HUES6 (cell line): Measurements from ENCODE around the gene PRDX1.

Source experiments
- H3K27ac ChIP-seq: 2 replicates; pipeline ENCODE4 v1.7.0; 2013; ENCODE audit warnings: low read depth, mild to moderate bottlenecking, low read length, inconsistent platforms
- H3K27me3 ChIP-seq: 2 replicates; pipeline ENCODE4 v1.6.1; 2013; ENCODE audit warnings: low read length; ENCODE audit not compliant: control insufficient read depth, insufficient read depth
- H3K36me3 ChIP-seq: 2 replicates; pipeline ENCODE4 v1.6.1; 2013; ENCODE audit warnings: low read length; ENCODE audit not compliant: control insufficient read depth, insufficient read depth
- H3K4me1 ChIP-seq: 2 replicates; pipeline ENCODE4 v1.6.1; 2013; ENCODE audit warnings: low read length; ENCODE audit not compliant: control insufficient read depth, insufficient read depth
- H3K4me3 ChIP-seq: 2 replicates; pipeline ENCODE4 v1.5.1; 2013; ENCODE audit warnings: low read depth, low read length
- H3K9ac ChIP-seq: one replicate; pipeline ENCODE4 v1.6.1; 2013; ENCODE audit warnings: mild to moderate bottlenecking, low read length
- H3K9me3 ChIP-seq: 2 replicates; pipeline ENCODE4 v1.6.1; 2013; ENCODE audit warnings: low read depth, low read length; ENCODE audit not compliant: control insufficient read depth, insufficient read depth

The PRDX1 gene

DNA sequence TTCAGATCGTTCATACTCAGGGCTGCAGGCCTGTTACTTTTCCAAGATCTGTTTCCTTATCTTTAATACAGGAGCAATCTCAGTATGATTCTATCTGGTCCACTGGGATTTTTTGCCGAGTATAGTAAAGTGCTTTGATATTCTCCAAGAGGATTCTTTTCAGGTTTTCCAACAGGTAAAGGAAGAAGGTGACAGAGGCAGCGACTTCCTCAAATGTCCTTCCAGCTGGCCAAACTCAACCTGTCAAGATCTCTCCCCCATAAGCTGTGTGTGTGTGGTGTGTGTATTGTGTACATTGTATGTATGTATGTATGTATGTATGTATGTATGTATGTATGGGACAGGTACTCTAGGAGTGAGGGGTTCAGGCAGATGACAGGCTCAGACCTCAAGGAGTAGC lies 30.0 kb upstream of the PRDX1 start:
- no peak overlapping the region for H3K27ac ChIP-seq
- no peaks in the 10 kb centered on the region for H3K9me3 ChIP-seq
- H3K9ac ChIP-seq = peak overlapping the region; percentile 85
- H3K4me3 ChIP-seq = peak overlapping the region; percentile 88
- no peaks in the 10 kb centered on the region for H3K27me3 ChIP-seq
- H3K4me1 ChIP-seq = peaks cover 11% of the 10 kb centered on the region
- H3K36me3 ChIP-seq = peaks cover 40% of the 10 kb centered on the region

DNA sequence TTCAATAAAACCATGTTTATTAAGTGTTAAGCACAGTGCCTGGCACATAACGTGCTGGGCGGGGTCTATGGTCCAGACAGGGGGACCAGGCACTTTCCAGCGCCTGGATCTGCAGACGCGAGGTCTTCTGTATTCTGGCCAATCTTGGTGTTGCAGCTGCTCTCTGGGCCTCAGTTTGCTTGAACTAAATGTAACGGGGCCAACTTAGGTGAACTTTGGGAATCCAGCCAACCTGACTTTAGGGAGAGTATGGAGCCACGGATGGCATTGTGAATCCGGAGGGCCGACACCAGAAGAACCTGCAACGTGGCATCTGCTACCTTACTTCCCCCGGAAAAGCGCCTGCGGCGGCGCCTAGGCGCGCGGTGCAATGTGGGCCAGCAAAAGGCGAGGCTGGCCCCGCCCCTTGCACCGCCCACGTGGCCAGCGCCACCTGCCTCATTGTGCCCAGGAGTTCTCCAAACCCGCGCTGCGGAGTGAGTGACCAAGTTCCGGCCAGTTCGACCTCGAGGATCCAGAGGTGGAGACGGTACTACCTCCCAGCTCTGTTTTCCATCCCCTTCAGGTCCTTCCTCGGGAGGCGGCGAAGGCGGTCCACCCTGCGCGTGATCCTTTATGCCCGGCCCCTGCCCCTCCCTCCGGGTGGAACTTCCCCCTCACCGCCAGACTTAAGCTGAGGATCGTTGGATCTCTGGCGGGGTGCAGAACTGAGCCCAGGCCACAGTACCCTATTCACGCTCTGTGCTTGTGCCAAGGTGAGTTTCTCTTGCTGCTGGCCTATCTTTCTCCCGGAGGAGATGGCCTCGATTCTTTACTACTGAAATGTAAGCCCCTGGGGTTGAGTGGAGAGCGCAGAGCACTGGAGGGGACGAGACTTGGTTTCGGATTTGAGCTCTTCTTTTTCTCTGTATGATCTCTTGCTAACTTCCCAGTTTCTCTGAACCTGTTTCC lies 29.0 kb upstream of the PRDX1 start, which contains the start of gene AKR1A1:
Gene AKR1A1, plus strand, starts transcription at position 426 of the 951 bp plus-strand sequence. CDS start 10,969 bp downstream, outside the sequence.
- Histone ChIP-seq H3K36me3 (peaks cover 34% of the 10 kb centered on the region), H3K27ac (peak within 1 kb of the TSS; percentile 54), H3K9ac (peak within 1 kb of the TSS; percentile 85), H3K27me3 (no peaks in the 10 kb centered on the region), H3K9me3 (no peaks in the 10 kb centered on the region), H3K4me1 (peaks cover 11% of the 10 kb centered on the region), H3K4me3 (peak within 1 kb of the TSS; percentile 88)

DNA sequence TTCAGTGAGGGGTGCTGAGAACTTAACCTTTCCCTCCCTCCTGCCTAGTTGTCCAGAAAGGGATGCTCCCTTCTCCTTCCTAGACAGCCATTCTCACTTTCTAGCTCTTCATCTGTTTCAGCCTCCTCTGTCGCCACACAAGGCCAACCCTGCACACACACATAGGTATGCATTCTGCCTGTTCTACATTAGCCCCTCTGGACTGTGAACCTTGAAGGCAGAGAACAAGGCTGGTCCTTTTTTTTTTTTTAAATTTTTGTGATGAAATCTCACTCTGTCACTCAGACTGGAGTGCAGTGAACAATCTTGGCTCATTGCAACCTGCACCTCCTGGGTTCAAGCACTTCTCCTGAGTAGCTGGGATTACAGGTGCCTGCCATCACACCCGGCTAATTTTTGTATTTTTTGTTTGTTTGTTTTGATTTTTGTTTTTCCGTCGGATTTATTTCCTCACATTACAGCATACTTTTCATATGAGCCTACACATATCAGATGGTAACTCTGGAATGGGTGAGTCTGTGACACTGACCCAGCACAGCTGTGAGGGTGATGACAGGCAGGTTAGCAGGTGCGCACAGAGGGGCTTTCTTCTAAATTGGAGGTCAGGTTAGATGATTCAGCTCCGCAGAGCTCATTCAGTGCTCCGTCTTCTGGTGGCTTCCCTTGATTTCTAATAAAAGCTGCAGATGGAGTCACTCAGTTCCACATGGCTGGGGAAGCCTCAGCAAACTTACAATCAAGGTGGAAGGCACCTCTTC lies 24.0 kb upstream of the PRDX1 start:
- no peaks in the 10 kb centered on the region for H3K27me3 ChIP-seq
- H3K9me3 ChIP-seq = no peaks in the 10 kb centered on the region
- no peak overlapping the region for H3K27ac ChIP-seq
- H3K36me3 ChIP-seq = no peaks in the 10 kb centered on the region
- H3K9ac ChIP-seq = no peak overlapping the region
- H3K4me1 ChIP-seq = peaks cover 16% of the 10 kb centered on the region
- no peak overlapping the region for H3K4me3 ChIP-seq

DNA sequence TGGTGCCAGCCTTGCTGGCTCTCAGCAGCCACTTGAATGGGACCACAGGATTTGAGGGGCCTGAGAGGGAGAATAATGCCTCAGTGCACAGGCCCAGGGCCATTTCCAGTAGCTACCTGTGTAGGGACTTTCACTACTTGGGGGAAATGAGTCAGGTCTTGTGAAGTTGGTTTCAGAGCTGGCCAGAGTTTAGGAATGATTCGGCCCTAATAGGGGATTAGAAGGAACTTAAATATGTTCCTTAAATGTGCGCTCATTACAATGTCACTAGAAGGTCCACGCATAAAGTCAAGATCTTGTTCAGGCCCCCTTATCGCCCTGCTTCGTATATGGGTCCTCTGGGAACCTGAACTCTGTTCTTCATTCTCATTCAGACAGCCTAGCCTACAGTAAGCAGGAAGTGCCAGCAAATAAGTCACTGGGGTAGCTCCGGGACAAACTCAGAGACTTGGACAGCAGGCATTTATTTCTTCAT lies 23.4 kb upstream of the PRDX1 start:
- Histone ChIP-seq H3K27ac (no peak overlapping the region), H3K4me3 (no peak overlapping the region), H3K36me3 (no peaks in the 10 kb centered on the region), H3K4me1 (peaks cover 13% of the 10 kb centered on the region), H3K9me3 (no peaks in the 10 kb centered on the region), H3K27me3 (no peaks in the 10 kb centered on the region), H3K9ac (no peak overlapping the region)

DNA sequence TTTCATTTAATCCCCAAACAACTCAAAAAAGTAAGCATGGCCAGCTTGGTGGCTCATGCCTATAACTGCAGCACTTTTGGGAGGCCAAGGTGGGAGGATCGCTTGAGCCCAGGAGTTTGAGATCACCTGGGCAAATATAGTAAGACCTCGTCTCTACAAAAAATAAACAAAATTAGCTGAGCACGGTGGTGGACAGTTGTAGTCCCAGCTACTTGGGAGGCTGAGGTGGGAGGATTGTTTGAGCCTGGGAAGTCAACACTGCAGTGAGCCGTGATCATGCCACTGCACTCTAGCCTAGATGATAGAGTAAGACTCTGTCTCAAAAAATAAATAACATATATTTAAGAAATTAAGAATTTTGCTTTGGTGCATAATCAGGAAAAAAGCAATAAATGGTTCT lies 22.8 kb upstream of the PRDX1 start:
- no peaks in the 10 kb centered on the region for H3K9me3 ChIP-seq
- no peak overlapping the region for H3K9ac ChIP-seq
- H3K4me3 ChIP-seq = no peak overlapping the region
- H3K27ac ChIP-seq = no peak overlapping the region
- no peaks in the 10 kb centered on the region for H3K36me3 ChIP-seq
- no peaks in the 10 kb centered on the region for H3K27me3 ChIP-seq
- H3K4me1 ChIP-seq = peaks cover 13% of the 10 kb centered on the region

DNA sequence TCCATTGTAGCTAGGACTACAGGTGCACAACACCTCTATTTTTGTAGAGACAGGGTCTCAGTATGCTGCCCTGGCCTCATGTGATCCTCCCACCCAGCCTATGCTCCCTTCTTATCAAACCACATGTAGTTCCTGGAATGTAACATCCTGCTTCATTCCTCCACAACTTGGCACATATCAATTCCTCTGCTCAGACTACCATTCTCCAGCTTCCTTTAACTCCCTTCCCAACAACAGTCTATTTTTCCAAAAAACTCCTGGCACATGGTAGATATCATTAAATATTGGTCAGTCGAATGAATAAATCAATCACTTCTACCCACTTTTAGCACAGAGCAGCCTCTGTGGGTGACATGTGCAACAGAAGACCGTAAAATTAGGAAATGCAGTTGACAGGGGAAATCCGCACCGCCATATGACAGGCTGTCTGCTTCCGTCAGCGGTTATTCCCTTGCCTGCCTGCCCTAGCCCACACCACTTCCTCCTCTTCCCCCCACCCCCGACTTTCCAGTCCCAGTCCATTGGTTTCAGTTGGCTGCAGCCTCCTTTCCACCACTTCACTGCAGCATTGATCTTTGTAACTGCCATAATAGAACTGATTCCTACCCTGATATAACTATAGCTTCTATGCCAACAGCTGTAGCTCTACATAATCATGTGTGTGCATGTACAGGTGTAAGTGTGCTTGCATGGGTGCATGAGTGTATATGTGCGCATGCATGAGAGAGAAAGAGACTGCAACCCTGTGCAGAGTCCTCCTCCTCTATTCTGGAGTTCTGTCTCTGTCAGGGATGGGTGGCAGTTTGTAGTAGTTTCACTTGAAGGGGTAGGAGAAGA lies 22.1 kb upstream of the PRDX1 start:
- peaks cover 13% of the 10 kb centered on the region for H3K4me1 ChIP-seq
- H3K4me3 ChIP-seq = no peak overlapping the region
- H3K27ac ChIP-seq = no peak overlapping the region
- H3K36me3 ChIP-seq = no peaks in the 10 kb centered on the region
- no peaks in the 10 kb centered on the region for H3K9me3 ChIP-seq
- no peaks in the 10 kb centered on the region for H3K27me3 ChIP-seq
- no peak overlapping the region for H3K9ac ChIP-seq

DNA sequence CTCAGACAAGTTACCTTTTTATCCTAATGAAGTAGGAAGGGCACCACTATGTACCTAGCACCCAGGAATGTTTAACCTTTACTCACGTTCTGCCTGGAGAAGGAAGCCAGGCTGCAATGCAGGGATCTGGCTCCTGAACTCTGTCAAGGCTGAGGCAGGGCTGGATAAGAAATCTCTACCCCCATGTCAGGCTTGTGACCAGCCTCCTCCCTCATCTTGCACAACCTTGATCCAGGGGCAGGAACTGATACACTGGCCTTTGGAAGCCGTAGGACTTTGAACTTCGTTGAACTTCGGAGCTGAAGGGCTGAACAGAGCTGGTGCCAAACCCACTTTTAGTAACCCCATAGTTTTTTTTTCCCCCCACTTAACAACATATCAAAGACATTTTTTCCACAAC lies 20.9 kb upstream of the PRDX1 start:
- no peaks in the 10 kb centered on the region for H3K27me3 ChIP-seq
- no peaks in the 10 kb centered on the region for H3K9me3 ChIP-seq
- no peak overlapping the region for H3K27ac ChIP-seq
- no peak overlapping the region for H3K9ac ChIP-seq
- no peaks in the 10 kb centered on the region for H3K36me3 ChIP-seq
- H3K4me3 ChIP-seq = no peak overlapping the region
- peaks cover 13% of the 10 kb centered on the region for H3K4me1 ChIP-seq

DNA sequence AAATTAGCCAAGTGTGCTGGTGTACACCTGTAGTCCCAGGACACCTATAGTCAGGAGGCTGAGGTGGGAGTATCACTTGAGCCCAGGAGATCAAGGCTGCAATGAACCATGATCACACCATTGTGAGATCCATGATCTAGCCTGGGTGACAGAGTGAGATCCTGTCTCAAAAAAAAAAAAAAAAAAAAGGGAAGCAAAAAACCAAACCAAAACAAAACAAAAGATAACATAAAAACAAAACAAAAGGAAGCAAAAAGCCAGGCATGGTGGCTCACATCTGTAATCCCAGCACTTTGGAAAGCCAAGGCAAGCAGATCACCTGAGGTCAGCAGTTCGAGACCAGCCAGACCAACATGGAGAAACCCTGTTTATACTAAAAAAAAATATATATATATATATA lies 19.5 kb upstream of the PRDX1 start:
- H3K36me3 ChIP-seq = no peaks in the 10 kb centered on the region
- peaks cover 17% of the 10 kb centered on the region for H3K4me1 ChIP-seq
- H3K4me3 ChIP-seq = no peak overlapping the region
- no peaks in the 10 kb centered on the region for H3K9me3 ChIP-seq
- H3K27me3 ChIP-seq = no peaks in the 10 kb centered on the region
- no peak overlapping the region for H3K27ac ChIP-seq
- no peak overlapping the region for H3K9ac ChIP-seq

DNA sequence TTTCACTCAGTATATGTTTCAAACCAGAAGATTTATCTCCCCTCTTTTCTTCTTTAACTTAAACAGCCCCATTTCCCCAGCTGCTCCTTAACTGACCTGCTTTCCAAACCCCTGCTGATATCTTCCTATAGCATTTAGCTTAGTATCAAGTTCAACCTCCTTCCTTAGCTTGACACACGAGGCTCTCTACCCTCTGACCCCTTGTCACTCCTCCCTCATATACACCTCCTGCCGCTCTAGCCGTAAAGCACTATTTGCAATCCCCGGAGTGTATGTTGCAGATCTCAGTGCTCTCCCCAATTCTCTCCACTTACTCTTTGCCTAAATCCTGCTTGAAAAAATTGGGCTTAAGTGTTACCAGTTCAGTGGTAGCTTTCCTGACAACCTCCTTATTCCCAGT lies 15.2 kb upstream of the PRDX1 start:
- peaks cover 4% of the 10 kb centered on the region; the same call in 1 of the 2 replicates for H3K4me1 ChIP-seq
- no peaks in the 10 kb centered on the region for H3K27me3 ChIP-seq
- H3K9ac ChIP-seq = no peak overlapping the region
- H3K4me3 ChIP-seq = no peak overlapping the region
- no peak overlapping the region for H3K27ac ChIP-seq
- H3K9me3 ChIP-seq = no peaks in the 10 kb centered on the region
- no peaks in the 10 kb centered on the region for H3K36me3 ChIP-seq

DNA sequence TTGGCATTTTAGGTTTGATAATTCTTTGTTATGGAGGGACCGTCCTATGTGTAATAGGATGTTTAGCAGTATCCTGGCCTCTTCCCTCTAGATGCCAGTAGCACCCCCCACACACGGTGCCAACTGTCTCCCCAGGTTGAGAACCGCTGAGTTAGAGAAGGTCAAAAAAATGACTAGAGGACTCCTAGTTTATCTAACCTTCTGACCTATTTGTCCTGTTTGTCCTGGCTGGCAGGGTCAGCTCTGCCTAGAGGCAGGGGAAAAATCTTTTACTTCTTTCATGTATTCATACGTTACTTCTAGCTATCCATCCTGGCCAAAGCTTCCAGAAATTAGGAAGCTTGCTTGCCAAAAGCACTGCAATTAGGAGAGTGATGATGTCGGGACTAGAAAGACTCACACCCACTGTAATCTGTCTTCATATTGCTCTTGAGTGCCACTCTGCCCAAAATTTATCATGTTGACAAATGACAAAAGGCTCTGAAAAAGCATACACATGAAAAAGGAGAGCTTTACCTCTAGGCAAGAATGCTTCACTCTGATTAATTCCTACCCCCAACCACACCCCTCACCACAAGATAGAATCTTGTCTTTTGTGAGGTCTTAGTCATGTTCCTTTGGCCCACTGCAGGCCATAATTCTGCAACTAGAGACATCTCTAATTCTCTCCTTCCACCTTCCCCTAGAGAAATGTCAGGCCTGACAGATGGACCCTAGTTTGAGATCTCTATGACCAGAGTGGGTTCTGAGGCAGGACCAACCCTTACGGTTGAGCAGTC lies 14.5 kb upstream of the PRDX1 start:
- no peak overlapping the region for H3K4me3 ChIP-seq
- no peak overlapping the region for H3K27ac ChIP-seq
- no peaks in the 10 kb centered on the region for H3K36me3 ChIP-seq
- no peaks in the 10 kb centered on the region for H3K27me3 ChIP-seq
- no peak overlapping the region for H3K9ac ChIP-seq
- peaks cover 4% of the 10 kb centered on the region; the same call in 1 of the 2 replicates for H3K4me1 ChIP-seq
- no peaks in the 10 kb centered on the region for H3K9me3 ChIP-seq
